GM21786 (cell line): ENCODE measurements around the gene PHF21B.
"Not testable (repeated sequence)": the region's sequence is repeated elsewhere in the genome, so short reads cannot be mapped to it uniquely, and the experiment has no call there.

Source experiments
- ATAC-seq: cut with Tn5 transposase; IDR thresholded peaks from one replicate; pipeline ENCODE4 v1.9.1; 2021; ENCODE audit not compliant: unreplicated experiment

The PHF21B gene

DNA sequence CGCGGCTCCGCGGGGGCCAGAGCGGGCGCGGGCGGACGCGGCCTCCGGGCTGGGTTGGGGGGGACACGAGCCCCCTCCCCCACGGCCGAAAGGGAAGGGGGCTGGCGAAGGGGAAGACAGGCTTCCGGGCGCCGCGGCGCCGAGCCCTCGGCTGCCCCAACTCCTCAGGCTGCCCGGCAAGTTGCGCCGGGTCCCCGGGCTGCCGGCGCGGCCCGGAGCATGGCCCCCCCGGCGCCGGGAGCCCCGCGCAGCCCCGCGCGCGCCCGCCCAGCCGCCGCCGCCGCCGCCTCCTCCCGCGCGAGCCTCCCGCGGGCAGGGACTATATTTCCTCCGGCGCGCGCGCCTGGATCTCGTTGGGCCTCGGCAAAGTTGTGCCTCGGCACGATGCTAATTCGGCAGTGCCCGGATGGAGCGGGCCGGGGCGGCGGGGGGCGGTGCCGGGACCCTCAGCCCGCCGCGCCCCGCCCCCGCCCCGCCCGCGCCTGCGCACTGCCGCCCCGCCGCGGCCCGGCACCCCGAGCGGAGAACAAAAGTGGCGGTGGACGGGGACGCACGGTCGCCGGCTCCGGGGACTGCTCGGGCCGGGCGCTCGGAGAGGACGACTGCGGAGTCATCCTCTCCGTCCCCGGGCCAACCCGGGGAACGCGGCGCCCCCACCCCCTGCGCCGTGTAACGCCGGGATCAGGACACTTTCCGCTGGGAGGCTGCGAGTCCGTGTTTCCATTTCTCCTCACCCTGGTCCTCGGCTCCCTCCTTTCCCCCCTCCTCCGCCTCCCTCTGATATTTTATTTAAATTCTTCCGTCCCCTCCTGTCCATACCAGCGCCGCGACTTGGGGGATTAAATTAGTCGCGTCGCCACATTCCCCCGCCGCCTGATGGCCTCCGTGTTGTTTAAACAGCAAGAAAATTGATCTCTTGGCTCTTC, at the start of gene PHF21B:
Gene PHF21B, minus strand, starts transcription at position 400 of the 926 bp plus-strand sequence. CDS start 456 bp downstream, outside the sequence.
- ATAC-seq, result no peak

DNA sequence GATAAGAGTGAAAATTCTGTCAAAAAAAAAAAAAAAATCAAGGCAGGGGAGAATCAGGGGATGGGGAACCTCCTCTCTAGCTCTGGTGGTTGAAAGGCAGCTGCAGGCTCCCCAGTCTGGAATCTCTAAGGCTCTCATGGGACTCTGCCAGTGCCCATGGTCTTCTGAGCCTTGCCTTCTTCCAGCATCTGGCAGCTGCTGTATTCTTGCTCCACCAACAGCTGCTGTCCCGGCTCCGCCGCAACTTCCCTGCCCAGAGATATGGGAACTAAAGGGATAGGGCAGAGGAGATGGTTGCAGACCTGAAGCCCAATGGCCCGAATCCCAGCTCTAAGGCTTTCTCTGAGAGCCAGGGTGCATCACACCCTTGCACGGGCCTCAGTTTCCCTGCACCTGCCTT, 49.5 kb upstream of the PHF21B start:
- ATAC-seq, result no peak

DNA sequence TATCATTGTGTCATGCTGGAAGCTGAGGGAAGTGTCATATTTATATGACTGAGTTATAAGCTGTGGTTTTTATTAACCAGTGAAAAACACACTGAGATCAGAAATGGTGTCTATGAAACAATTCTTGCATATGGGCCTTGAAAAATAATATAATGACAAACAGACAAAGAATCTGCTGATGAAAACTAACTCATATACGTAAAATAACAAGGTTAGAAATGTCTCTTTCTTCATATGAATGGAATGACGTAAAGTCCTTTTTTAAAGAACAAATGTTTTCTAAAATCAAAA, 48.8 kb upstream of the PHF21B start:
- ATAC-seq, result no peak

DNA sequence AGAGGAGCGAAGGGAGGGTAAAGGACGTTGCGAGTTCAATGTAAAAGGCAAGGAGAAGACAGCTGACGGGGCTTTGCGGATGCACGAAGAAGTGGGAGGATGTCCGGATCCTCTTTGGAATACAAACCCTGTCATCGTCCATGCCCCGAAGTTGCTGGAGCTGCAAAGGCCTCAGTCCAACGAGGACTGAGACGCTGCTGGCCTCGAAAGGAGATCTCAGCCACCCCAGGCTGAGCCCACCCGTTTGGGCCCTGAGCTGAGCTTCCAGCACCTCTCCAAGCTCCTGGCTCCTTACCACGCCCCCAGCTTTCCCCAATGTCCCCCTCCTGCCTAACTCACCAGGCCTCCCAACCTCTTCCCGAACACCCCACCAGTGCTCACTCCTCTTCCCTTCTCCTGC, 46.1 kb upstream of the PHF21B start:
- no peak for ATAC-seq

DNA sequence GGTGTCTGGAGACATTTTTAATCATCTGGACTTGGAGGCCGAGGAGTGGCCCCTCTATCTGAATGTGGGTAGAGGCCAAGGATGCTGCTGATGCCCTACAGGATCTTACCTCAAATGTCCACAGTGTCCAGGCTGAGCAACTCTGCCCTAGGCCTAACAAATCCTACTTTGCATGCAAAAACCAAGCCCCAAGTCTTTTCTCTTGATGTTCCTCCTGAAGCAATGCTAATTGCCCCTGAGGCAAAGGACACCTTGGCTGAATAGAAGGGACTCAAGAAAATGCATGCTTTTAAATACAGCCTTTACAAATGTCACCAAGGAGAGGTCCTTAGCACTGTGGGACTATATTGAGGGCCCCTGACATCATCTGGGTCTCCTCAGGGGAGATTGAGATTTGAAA, 43.8 kb upstream of the PHF21B start:
- ATAC-seq, result no peak

DNA sequence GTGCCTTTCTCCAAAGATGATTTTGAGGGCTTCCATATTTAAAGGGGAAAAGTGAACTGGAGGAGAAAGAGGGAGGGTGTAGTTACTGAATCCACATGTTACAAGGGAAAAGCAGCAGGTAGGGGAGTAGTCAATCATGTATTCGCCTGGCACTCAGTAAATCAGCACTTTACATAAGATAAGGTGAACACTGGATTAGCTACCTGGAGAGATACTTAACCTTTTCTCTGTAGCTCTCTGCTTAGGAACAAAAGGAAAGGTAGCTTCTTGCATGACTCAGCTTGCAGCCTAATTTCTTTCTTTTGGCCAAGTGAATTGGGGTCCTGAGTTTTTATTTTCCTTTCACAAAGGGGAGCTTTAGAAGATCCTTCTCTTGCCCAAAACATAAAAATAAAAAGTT, 43.3 kb upstream of the PHF21B start:
- ATAC-seq, result no peak

DNA sequence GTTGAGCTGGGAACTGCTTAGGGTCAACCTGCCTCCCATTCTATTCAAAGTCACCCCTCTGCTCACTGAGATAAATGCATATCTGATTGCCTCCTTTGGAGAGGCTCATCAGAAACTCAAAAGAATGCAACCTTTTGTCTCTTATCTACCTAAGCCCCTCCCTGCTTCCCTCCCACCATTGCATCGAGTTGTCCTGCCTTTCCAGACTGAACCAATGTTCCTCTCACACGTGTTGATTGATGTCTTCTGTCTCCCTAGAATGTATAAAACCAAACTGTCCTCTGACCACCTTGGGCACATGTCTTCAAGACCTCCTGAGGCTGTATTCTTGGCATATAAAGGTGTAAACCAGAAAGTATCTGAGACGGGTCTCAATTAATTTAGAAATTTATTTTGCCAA, 42.9 kb upstream of the PHF21B start:
- ATAC-seq, result not testable (repeated sequence)

DNA sequence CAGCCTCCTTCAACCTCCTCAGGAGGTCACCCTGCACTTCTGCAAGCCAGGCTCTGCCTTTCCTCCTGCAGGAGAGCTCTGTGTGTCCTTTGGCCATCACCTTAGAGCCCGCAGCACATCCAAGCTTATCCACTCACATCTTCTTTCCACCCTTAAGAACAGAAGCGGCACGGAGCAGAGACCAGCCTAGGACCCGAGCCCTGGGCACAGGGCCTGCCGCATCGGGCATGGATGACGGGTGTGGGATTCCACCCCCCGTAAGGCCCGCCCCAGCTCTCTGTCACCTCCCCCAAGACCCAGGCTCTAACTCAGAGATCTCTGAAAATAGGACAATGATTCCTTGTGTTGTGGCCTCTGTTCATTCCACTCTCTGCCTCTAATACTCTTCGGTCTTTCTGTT, 42.1 kb upstream of the PHF21B start:
- no peak for ATAC-seq

DNA sequence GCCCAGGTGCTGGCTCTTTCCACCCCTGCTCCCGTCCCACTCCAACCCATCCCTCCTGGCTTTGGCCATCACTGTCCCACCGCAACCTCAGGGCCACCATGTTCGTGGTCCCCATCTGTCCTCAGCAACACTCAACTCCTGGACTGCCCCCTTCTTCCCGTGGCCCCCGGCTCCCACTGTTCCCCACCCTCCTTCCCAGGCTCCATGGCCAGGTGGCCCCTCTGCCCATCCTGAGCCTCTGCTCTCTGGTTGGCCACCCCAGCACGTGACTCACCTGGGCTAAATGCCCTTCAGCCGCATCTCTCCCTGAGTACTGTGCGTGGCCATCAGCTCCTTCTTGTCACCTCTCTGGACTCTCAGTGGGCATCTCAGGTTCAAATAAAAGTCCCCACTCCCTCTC, 41.6 kb upstream of the PHF21B start:
- no peak for ATAC-seq

DNA sequence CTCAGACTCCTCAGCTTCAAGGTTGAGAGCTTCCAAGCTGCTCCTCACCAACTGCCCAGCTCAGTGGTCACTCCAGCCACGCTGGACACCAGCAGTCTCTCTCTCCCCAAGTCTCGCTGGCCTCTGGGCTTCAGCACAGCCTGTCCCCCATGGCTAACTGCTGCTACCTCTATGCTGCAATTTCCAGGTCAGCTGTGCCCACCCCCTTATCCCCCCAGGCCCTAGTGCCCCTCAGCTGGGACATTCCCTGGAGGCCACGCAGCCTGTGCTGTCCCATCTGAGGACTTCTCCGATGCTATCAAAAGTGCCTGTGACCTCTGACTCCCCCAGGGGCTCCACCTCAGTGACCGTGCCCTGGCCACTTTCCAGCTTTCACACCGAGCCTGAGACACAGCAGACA, 37.5 kb upstream of the PHF21B start:
- no peak for ATAC-seq

DNA sequence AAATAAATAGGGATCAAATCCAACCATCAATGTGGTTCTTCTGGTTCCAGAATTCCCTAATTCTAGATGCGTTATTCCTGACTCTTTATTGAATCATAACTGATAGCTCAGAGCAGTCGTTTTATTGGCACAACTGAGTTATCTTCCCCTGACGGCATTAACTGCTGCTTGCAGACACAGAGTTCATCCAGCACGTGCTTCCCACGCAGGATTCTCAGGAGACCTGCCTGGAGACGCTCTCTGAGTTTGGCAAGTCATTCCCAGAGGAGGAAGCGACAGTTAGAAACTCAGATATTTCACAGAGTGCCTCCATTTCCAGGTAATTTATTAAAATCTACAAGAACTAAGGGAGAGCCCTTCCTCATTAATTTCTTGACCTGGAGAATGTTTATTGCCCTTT, 35.4 kb upstream of the PHF21B start:
- ATAC-seq, result no peak

DNA sequence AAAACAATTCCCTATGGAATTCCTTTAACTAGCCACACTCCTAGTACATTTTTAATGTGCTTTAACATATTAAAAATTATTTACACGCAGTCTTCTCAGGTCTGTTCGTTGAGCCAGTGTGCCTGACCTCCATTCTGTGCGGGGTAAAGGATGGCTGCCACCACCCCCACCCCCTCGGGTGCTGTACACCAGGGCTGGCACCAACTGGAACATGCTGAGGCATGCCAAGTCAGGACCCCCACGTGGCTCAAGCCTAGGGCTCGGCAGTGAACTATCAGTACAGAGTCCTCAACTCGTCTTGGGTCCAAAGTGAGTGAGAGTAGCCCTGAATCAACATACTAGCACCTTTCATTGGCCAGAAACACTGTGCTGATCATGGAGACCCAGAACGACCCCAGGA, 32.5 kb upstream of the PHF21B start:
- ATAC-seq, result no peak

DNA sequence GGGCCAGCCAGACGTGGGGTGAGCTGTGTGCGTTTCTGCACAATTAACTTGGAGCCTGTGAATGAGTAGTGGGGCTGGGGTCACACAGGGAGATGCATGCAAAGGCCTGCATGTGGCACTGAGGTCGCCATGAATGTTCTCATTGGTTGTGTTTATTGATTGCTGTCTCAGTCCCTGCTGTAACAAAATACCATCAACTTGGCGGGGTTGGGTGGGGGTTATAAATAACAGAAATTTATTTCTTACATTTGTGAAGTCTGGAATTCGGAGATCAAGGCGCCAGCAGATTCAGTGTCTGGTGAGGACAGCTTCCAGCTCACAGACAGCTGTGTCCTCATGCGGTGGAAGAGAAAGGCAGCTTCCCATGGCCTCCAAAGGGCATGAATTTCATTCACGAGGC, 29.3 kb upstream of the PHF21B start:
- ATAC-seq, result no peak

DNA sequence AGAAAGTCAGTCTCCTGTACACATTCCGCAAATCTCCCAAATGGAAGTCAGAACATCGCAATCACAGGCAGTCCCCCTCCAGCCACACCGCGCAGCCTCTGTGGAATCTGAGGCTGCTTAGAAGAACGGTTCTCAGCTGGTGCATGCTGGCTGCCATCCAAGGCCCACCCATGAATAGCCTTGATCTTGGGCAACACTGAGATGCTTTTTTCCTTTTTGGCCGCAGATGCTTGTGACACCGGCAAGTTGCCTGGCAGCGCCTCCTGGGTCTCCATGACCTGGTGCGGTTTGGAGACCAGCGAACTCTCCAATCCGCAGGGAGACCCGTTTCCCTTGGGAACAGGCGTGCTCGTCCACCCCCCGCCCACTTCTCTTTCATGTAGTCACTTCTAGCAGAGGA, 26.3 kb upstream of the PHF21B start:
- ATAC-seq, result no peak

DNA sequence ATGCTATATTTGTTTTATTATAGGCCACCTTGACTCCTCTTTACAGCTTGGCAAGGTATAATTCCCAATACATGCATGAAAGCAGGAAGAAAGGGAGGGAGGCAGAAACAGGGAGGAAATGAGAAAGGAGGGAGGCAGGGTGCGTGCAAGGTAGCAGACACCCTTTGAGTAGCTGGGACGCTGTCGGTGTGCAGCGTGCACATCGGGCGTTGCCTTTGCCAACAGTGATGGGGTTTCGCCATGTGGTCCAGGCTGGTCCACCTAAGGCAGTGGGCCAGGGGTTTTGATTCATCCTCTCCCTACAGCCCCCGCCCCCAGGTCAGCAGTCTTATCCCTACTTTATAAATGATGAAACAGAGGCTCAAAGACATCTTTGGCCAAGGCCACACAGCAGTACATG, 25.0 kb upstream of the PHF21B start:
- ATAC-seq, result no peak

DNA sequence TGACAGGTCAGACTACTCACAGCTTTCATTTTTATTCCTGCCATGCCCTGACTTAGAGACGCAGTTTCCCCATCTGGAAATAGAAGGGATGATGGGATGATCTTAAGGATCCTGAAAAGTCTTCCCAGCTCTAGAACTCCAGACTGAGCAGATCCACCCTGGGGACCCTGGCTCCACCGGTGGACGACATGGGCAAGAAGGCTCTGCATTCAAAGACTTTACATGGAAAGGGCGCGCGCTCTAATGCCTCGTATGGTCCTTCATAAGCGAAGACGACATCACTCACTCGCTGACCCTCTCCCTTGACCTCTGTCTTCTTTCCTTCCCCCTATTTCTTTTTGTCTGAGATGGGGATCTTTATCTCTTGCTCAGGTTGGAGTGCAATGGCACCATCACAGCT, 24.4 kb upstream of the PHF21B start:
- no peak for ATAC-seq

DNA sequence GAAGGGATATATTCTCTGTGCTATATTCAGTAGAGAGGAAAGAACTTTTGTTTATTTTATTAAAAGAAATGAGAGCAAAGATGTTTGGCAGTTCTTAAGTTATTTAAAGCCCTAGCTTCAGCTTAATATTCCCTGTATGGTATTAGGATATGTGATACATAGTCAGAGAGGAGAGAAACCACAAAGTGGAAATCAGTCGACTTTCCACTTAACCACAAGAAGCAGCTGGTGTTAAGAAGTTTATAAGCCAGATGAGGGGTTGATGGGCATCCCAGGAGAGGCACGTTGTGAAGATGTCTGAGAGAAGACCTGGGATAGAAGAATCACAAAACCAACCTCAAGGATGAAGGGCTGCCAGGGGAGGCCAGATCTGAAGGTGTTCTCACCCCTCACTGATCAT, 23.3 kb upstream of the PHF21B start:
- no peak for ATAC-seq

DNA sequence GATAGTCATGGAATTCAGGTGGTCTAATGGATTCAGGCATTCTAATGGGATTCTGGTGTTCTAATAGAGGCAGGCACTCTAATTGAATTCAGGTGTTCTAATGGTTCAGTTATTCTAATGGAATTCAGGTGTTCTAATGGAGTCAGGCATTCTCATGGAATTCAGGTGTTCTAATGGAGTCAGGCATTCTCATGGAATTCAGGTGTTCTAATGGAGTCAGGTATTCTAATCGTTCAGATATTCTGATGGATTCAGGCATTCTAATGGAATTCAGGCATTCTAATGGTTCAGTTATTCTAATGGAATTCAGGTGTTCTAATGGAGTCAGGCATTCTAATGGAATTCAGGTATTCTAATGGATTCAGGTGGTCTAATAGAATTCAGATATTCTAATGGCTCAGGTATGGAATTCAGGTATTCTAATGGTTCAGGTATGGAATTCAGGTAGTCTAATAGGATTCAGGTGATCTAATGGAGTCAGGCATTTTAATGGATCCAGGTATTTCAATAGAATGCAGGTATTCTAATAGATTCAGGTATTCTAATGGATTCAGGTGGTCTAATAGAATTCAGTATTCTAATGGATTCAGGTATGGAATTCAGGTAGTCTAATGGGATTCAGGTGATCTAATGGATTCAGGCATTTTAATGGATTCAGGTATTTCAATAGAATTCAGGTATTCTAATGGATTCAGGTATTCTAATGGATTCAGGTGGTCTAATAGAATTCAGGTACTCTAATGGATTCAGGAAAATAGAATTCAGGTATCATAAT, 22.0 kb upstream of the PHF21B start:
- no peak for ATAC-seq

DNA sequence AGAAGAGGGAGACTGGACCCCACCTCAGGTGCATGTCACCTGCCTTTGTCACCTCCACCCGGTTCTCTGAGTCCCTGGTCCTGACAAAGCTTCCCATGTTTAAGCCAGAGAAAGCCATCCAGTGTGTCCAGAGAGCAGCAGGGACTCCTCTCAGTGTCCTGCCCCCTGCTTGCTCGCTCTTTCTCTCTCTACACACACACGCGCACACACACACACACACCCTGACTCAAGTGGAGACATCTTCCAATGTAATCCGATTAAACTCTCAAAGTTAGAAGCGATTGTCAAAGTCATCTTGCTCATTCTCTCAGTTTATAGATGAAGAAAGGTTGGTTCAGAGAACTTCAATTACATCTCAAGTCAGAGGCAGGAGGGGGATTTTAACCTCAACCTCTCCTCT, 19.7 kb upstream of the PHF21B start:
- no peak for ATAC-seq

DNA sequence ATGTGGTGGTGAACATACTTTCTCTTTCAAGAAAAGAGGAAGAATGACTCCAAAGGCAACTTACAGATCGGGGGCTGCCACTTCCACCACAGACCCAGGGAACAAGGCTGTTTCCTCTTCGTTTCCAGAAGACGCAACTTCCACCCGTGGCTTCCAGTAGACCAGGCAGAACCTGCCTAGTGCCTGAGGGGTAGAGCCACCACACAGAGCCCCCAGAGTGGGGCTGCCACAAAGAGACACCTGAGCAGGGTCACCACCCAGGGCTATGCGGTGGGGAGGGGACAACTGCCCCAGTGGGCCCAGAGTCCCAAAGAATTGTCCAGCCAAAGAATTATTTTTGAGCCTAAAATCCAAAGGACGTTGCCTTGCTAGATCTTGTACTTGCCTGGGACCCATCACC, 16.7 kb upstream of the PHF21B start:
- ATAC-seq, result no peak

DNA sequence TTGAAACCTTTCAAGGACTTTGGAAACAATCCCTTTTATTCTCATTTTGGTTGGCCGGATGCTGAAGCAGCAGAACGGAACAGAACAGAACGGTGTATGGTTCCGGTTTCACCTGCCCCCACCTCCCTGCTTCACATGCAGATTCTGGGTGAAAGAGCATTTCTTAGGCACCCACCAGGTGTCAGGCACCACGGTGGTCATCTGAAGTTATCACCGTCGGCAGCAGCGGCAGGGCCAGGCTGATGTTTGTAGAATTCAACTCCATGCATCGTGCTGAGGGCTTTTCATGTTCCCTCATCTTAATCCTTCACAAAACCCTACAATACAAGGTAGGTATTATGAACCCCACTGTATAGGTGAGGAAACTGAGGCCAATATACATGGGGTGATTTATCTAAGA, 13.6 kb upstream of the PHF21B start:
- no peak for ATAC-seq

DNA sequence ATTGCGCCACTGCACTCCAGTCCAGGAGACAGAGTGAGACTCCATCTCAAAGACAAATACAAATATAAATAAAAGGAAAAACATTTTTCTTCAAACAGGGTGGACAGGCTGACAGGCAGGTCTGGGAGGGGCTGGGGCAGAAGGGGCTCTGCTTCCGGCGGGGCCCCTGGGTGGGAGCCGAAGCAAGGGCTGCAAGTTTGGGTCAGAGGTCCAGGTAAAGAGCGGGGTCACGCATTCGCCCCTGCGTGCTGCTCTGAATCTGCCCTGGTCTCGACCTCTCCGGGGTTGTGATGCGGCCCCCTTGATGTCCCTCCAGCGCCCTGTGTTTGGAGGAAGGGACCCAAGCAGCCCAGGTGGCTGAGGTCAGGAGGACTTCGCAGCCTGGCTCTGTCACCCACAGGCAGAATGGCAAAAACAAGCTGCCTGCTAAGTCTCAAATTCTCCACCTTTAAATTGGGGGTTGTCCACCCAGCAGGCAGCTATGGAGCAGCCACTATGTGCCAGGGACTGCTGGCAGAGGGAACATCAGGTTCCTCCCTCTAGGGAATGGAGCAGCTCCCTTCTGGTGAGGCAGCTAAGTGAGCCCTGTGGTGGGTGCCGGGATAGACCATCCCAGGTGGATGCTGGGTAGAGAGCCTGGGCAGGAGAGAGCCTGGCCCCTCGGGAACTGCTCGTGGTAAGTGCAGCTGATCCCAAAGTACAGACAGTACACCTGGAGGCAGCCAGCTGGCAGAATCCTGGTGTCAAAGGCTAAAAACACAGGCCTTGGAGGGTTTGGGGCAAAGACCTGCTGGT, 10.3 kb upstream of the PHF21B start:
- no peak for ATAC-seq
